Activated CD8-positive, alpha-beta T cell treated with anti-CD3 and anti-CD28 coated beads for 36 hours (primary cell): ENCODE data around the gene MICALL1. TPM values are rescaled to one million over a fixed set of nuclear protein-coding genes. Genes with fewer than 3 reads are reported as not detected.
A peak's percentile ranks its signal among the peaks of the same experiment; 100 is the strongest.

Experiments
- ATAC-seq: fragments of 200-7000 bp; cut with Tn5 transposase; one replicate; pipeline ENCODE4 v1.10.0; 2021; ENCODE audit warnings: mild to moderate bottlenecking, moderate library complexity
- CTCF ChIA-PET: fragments of 350-600 bp; sonication (Branson Sonifier 250); formaldehyde crosslinking; loops from one replicate; lab custom pipeline; 2021; ENCODE audit warnings: antibody characterized with exemption; lab: Charles Lee
- POLR2A ChIA-PET: fragments of 350-600 bp; sonication (Branson Sonifier 250); formaldehyde crosslinking; loops from one replicate; lab custom pipeline; 2021; ENCODE audit warnings: antibody characterized with exemption; lab: Charles Lee
- DNase-seq: peaks from one replicate; pipeline ENCODE4 v3.0.0-alpha.2; 2020
- H3K27ac Mint-ChIP-seq: one replicate; pipeline ENCODE4 v1.8.0; 2021; ENCODE audit warnings: mild to moderate bottlenecking, mixed read lengths
- H3K27me3 Mint-ChIP-seq: one replicate; pipeline ENCODE4 v1.8.0; 2021; ENCODE audit warnings: mixed read lengths
- H3K36me3 Mint-ChIP-seq: one replicate; pipeline ENCODE4 v1.8.0; 2021; ENCODE audit warnings: low read depth, mixed read lengths
- H3K4me1 Mint-ChIP-seq: one replicate; pipeline ENCODE4 v1.8.0; 2021; ENCODE audit warnings: low read depth, mixed read lengths
- H3K4me3 Mint-ChIP-seq: one replicate; pipeline ENCODE4 v1.8.0; 2021; ENCODE audit warnings: mild to moderate bottlenecking, moderate library complexity, mixed read lengths
- H3K9me3 Mint-ChIP-seq: one replicate; pipeline ENCODE4 v1.8.0; 2021; ENCODE audit warnings: mixed read lengths
- intact Hi-C: fragments of 100-400 bp; cut with micrococcal nuclease; formaldehyde crosslinking; loops from one replicate; pipeline ENCODE4 v1.10.0; 2022
- microRNA-seq: library from miRNA; unstranded; fragments of <30 nt; microRNA quantifications from one replicate; pipeline ENCODE4 v1.2.0, GENCODE V29; 2022; ENCODE audit warnings: borderline microRNAs expressed, borderline replicate concordance
- total RNA-seq, 2 experiments: library from RNA; stranded (reverse); gene quantifications; one replicate each; pipeline ENCODE4 v1.2.3, GENCODE V29; 2021
- TF ChIP-seq, protein P1 (sequence below): fragments of 200-600 bp; IDR thresholded peaks from one replicate; pipeline ENCODE4 v1.8.0; 2022; ENCODE audit warnings: antibody characterized with exemption, mild to moderate bottlenecking

Gene MICALL1
- total RNA-seq, 2 experiments from 2014 or later, result 10.2 to 11.8 TPM

GRCh38 chr22:37990862-37991261 is 84.8 kb downstream of the MICALL1 start:
- no peak overlapping the region for H3K27ac Mint-ChIP-seq
- intact Hi-C loops, result no loop called here
- ATAC-seq, result no peak

DNA sequence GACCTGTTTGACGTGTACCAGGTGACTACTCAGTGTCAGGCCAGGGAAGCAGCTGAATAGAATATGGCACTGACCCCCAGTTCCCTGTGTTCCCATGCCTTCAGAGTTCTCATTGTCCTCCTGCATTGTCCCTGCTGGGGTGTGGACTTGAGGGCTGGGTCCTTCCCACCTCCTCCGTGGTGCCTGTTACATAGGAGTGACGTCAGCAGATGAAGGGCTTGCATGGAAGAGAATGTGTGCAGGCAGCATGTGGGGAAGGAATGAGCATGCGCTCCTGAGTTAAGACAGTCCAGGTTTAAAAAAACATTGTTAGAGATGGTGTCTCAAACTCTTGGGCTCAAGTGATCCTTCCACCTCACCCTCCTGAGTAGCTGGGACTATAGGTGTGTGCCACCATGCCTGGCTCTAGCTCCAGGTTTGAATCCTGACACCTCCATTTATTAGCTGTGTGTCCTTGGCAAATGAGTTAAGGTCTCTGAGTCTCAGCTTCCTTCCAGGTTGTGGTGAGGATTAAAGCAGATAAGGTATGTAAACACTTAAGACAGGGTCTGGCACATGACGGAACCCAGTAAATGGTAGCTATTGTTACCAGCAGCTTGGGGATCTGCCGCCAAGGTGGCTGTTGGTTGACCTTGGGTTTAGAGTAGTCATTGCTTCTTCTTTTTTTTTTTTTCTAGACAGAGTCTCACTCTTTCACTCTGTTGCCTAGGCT is 85.8 kb downstream of the MICALL1 start:
- H3K36me3 Mint-ChIP-seq, result no peaks in the 10 kb centered on the region
- no peak for ATAC-seq
- TF ChIP-seq, protein P1, sequence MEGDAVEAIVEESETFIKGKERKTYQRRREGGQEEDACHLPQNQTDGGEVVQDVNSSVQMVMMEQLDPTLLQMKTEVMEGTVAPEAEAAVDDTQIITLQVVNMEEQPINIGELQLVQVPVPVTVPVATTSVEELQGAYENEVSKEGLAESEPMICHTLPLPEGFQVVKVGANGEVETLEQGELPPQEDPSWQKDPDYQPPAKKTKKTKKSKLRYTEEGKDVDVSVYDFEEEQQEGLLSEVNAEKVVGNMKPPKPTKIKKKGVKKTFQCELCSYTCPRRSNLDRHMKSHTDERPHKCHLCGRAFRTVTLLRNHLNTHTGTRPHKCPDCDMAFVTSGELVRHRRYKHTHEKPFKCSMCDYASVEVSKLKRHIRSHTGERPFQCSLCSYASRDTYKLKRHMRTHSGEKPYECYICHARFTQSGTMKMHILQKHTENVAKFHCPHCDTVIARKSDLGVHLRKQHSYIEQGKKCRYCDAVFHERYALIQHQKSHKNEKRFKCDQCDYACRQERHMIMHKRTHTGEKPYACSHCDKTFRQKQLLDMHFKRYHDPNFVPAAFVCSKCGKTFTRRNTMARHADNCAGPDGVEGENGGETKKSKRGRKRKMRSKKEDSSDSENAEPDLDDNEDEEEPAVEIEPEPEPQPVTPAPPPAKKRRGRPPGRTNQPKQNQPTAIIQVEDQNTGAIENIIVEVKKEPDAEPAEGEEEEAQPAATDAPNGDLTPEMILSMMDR, result no peak
- no peaks in the 10 kb centered on the region for H3K9me3 Mint-ChIP-seq
- H3K4me1 Mint-ChIP-seq, result peaks cover 21% of the 10 kb centered on the region
- CTCF ChIA-PET, result interaction anchor here (3.0 kb wide), 1 partner anchor 26 kb away, joined by 14 read pairs; no protein-coding TSS in a partner anchor
- DNase-seq, result no peak
- POLR2A ChIA-PET, result interaction anchor here (1.1 kb wide), 1 partner anchor 9 kb away, joined by 3 read pairs; no protein-coding TSS in a partner anchor
- H3K27ac Mint-ChIP-seq, result no peak overlapping the region
- H3K27me3 Mint-ChIP-seq, result no peaks in the 10 kb centered on the region
- intact Hi-C loops, result no loop called here
- no peak overlapping the region for H3K4me3 Mint-ChIP-seq

More at GRCh38 chr22:37990862-37991261, 84.8 kb downstream of the MICALL1 start:
- ChIA-PET CTCF (no interaction called here), POLR2A (no interaction called here)
- no peak for DNase-seq
- no peak overlapping the region for H3K4me3 Mint-ChIP-seq
- H3K36me3 Mint-ChIP-seq, result no peaks in the 10 kb centered on the region
- H3K4me1 Mint-ChIP-seq, result peaks cover 14% of the 10 kb centered on the region
- TF ChIP-seq, protein P1, result no peak
- no peaks in the 10 kb centered on the region for H3K9me3 Mint-ChIP-seq
- H3K27me3 Mint-ChIP-seq, result no peaks in the 10 kb centered on the region

Small RNA genes within 50 kb of the gene (microRNA-seq; reads per million reads assigned to microRNA genes)
- gene MIR4534 (not detected), gene MIR6820 (3.0 reads per million, percentile 4 among the genes with 10 or more reads in this experiment)

Other genes starting within 250 kb of the MICALL1 start
- gene PDXP, start 247.6 kb upstream of the MICALL1 start, total RNA-seq, result 10 to 100 TPM; 51.3 to 51.5 TPM
- gene LGALS1, start 230.7 kb upstream of the MICALL1 start, total RNA-seq, result 100 to 1,000 TPM; 247 to 261 TPM
- gene NOL12, start 220.0 kb upstream of the MICALL1 start, total RNA-seq, result 10 to 100 TPM; 36.8 to 38.8 TPM
- 10 to 100 TPM; 17.8 to 20.7 TPM for gene TRIOBP, start 209.2 kb upstream of the MICALL1 start, total RNA-seq
- 10 to 100 TPM; 19.0 to 20.4 TPM for gene GCAT, start 98.4 kb upstream of the MICALL1 start, total RNA-seq
- gene GALR3, start 82.9 kb upstream of the MICALL1 start, total RNA-seq, result not detected
- gene ANKRD54, start 62.0 kb upstream of the MICALL1 start, total RNA-seq, result 10 to 100 TPM; 17.2 to 17.5 TPM
- 100 to 1,000 TPM; 687 to 694 TPM for gene EIF3L, start 56.9 kb upstream of the MICALL1 start, total RNA-seq
- gene C22orf23, start 47.3 kb downstream of the MICALL1 start, total RNA-seq, result not detected
- gene POLR2F, start 47.4 kb downstream of the MICALL1 start, total RNA-seq, result 10 to 100 TPM; 82.2 to 85.4 TPM
- not detected for gene SOX10, start 78.3 kb downstream of the MICALL1 start, total RNA-seq
- gene PICK1, start 151.1 kb downstream of the MICALL1 start, total RNA-seq, result 10 to 100 TPM; 13.9 to 14.9 TPM
- not detected for gene SLC16A8, start 177.9 kb downstream of the MICALL1 start, total RNA-seq
- under 1 TPM; 0.61 to 0.67 TPM for gene BAIAP2L2, start 204.4 kb downstream of the MICALL1 start, total RNA-seq